Vagina (tissue), 2 donors: Measurements from ENCODE around the gene ZFP69B.

Experiments
- CTCF ChIP-seq, 3 experiments: fragments of 450-650 bp in 2 of 3; fragments of 200-600 bp in 1 of 3; sonication (generic) in 1 of 3; IDR thresholded peaks; one replicate each; pipeline ENCODE4 v1.5.1; 2017 to 2019; ENCODE audit warnings: antibody characterized with exemption in 3 of 3, mild to moderate bottlenecking in 2 of 3, moderate library complexity in 2 of 3
- POLR2A ChIP-seq, 2 donors: fragments of 450-650 bp; IDR thresholded peaks; one replicate each; pipeline ENCODE4 v1.6.1; 2017; ENCODE audit warnings: antibody characterized with exemption in 2 of 2, mild to moderate bottlenecking in 2 of 2, moderate library complexity in 2 of 2
- POLR2AphosphoS5 ChIP-seq, 2 donors: sonication (generic); formaldehyde crosslinking; IDR thresholded peaks; one replicate each; pipeline ENCODE4 v1.9.0; 2017; ENCODE audit warnings: antibody characterized with exemption in 2 of 2, mild to moderate bottlenecking in 2 of 2, low read depth in 1 of 2; ENCODE audit not compliant: insufficient read depth in 1 of 2

DNA sequence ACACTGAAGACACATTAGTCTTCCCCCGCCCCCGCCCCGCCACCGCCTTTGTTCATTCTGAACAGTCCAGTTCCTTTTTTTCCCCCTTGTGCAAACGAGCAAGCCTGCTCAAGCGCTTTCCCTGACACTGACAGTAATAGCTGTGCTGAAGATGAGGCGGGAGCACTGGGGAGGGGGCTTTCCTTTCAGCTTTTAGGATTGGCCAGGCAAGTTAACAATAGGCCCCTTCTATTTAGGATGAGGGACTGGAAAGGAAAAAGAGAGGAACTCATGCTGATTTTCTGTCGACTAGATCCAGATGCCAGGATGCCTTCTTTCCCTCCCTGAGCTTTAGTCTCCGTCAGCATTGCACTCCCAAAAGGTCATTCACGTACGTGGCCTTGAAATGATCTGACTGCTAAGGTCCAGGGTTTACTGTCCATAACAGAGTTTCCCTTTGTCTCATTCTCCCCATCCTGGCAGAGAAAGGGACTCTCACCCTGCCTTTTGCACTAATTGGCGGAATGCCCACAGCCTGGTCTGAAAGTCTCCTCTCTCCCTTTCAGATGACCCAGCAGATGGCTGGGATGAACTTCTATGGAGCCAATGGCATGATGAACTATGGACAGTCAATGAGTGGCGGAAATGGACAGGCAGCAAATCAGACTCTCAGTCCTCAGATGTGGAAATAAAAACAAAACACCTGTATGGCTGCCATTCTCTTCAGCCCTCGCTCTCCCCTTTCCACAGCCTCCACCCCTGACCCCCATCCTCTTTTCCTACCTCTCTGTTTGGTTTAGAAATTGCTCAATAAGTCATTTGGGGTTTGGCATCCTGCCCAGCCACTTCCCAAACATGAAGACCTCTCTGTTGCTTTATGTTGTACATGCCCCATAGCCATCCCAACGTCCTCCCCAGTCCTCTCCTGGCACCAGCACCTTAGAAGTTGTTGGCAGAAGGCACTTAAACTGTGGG, 28.6 kb upstream of the ZFP69B start:
- TF ChIP-seq POLR2A (IDR thresholded peaks at IDR 0.05) (no peak), CTCF (IDR thresholded peaks at IDR 0.05) (no peak), POLR2AphosphoS5 (IDR thresholded peaks at IDR 0.05; ENCODE audit: insufficient read depth in 1 of 2, low read depth in 1 of 2) (no peak)
